ENCODE results near the gene INPP4B. TPM values are rescaled to one million over a fixed set of nuclear protein-coding genes. Genes with fewer than 3 reads are reported as not detected.

INPP4B gene
- polyA plus RNA-seq, 3 donors: 8.5 to 9.4 (median 9.0) TPM

DNA sequence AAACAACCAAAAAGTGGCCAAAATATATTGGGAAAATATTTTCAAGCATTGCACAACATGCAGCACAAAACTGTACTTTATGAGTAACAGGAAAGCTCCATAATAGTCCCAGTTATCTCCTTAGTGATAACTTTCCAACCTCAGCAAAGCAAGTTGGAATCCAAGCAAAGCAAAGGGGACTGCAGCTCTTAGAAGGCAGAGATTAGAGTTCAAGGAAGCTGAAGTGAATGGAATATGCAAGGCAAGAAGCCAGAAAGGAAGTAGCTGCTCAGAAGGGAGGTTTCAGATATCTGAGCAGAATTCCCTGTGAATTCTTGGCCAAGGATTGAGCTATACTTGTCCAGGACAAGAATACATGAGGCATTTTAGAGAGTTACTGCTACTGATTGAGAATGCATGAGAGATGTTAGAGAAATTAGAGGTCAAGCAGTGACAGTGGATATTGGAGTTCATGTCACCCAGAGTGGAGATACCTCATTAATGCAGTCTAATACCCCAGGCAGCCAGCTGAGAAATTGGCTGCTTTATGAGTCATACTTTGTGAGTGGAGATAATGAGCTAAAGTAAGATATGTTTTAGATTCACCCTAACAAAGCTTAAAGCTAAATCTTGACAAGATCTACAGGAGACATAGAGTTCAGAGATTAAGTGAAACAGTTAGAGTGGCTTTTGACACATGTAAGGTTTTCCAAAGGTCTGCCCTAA is 102.8 kb downstream of the INPP4B start:
- DNase-seq (ENCODE audit: low read depth in 3 of 3, low spot score in 2 of 3): no peak

DNA sequence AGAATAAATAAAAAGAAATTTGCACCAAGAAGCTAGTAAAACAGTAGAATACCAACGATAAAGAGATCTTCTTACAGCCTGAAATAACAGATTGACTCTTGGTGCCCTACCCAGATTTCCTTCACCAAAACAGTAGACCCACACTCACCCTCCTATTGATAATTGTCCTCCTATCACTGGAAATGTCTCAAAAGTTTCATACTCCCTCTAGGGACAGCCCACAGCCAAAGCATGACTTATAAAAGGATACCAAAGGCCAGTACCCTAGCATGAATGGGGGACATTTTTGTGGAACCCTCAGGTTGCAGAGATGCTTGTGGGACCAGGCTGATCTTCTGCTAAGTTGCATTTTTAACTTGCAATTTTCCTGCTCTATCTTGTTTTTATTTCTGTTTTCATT is 104.1 kb downstream of the INPP4B start:
- no peak for DNase-seq (ENCODE audit: low read depth in 3 of 3, low spot score in 2 of 3)

DNA sequence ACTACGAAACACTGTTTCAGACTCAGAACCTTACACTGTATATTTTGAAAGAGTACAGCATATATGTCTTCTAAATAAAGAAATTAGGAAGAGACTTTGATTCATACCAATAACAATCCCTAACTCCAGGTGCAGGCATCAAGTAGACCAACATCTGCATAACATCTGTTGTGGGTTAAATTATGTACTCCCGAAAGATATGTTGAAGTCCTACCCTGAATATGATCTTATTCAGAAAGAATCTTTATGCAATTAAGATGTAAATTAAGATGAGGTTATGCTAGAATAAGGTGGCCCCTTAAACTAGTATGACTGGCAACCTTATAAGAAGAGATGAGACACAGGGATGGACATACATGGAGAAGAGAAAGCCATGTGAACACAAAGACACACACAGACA is 117.9 kb downstream of the INPP4B start:
- no peak for DNase-seq (ENCODE audit: low read depth in 3 of 3, low spot score in 2 of 3)

DNA sequence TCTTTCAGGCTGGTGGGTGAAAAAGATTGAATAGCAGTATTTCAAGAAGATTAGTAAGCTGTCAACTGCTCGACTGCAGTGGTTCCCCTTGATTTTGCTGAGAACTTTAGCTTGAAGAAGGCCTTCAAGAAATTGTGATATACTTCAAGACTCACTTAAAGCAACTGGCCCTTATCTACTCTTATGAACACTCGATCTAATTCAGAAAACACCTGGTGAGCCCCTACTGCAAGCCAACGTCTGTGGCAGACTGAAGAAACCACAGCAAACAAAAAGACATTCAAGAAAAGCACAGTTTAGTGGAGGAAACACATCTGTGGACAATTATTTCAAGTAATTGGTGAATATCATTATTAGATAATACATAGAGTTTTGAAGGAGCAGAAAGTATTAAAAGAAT is 119.0 kb downstream of the INPP4B start:
- no peak for DNase-seq (ENCODE audit: low read depth in 3 of 3, low spot score in 2 of 3)

DNA sequence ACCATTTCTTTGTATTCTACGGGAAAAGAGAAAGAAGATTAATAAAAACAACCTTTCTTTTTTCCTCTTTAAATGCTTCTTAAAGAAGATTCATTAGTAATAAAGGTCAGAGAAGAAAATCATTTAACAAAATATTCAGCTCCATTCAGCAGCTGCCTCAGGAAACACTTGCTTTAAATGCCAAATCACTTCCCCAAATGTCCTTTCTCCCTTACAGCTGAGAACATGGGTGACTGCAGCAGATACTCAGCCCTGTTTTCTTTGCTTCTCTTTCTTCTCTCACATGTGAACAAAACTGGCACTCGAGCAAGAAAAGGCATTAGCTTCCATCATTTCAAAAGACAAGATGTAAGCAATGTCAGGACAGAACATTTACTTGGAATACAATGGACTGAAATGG is 120.2 kb downstream of the INPP4B start:
- DNase-seq (ENCODE audit: low read depth in 3 of 3, low spot score in 2 of 3): no peak

DNA sequence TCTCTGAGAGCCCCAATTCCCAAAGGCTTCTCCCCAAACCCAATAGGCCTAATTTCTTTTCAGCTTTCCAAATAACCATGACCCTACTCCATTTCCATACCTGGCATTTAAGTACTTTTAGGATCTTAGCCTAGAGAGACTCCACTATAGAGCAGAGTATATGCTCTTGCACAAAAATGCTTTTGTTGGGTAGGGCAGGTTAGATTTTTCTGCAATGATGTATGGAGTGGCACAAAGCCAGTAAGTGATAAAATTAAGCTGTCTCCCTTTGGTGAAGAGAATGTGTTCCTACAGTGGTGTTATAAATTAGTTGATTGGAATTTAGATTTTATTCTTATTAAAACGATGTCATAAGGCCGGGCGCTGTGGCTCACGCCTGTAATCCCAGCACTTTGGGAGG is 124.9 kb downstream of the INPP4B start:
- DNase-seq (ENCODE audit: low read depth in 3 of 3, low spot score in 2 of 3): no peak

DNA sequence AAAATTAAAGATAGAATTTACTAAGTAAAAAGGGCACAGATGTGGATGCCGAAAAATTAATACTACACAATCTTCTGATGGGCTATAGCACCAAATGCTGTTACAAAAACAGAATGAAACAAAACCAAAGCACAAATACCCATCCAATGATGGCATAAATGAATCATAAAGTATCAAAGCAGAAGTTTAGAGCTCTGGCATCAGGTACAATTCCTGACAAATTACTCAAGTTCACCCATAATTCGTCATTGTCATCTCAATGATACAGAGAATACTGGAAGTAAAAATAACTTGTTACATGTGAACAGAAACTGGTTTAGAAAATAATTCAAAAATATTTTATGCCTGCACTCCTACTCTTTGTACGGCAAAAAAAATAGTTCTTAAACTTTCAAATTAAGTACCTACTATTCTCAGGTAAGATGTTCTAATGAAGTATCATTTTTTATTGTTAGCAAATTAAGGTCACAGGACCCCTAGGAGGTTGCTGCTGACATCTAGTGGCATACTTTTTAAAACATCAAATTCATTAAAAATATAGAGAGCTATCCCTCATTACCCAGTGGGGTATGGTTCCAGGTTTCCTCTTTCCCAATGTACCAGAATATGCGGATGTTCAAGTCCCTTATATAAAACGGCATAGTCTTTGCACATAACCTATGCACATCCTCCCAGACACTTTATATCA is 126.1 kb downstream of the INPP4B start:
- no peak for DNase-seq (ENCODE audit: low read depth in 3 of 3, low spot score in 2 of 3)

DNA sequence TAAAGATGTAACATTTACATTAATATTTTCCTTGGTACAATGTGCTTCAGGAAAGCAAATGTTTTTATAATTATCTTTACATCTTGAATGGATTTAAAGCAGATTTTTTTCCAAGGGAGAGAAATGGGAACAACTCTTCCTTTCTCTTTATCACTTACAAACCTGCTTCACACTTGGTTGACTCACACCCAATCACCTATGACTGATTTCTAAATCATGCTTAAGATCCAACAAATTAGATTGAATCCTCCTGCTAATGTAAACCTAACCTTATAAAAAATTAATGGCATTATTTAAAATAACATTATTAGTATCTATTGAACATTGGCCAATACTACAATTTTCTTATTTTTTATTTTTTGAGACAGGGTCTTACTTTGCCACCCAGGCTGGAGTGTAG is 127.1 kb downstream of the INPP4B start:
- no peak for DNase-seq (ENCODE audit: low read depth in 3 of 3, low spot score in 2 of 3)

DNA sequence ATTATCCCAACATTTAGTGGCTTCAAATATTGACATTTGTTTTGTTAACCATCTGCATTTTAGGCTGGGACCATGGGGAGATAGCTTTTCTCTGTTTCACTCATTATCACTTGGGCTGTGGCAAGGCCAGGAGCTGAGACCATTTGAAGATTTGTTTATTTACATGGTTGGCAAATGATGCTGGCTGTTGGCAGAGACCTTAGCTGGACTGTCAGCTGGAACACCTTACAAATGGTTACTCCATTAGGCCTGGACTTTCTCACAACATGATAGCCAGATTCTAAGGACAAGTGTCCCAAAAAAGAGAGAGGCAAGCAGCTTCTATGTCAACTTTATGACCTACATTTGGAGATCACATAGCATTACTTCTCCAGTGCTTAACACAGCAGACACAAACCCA is 130.4 kb downstream of the INPP4B start:
- no peak for DNase-seq (ENCODE audit: low read depth in 3 of 3, low spot score in 2 of 3)

DNA sequence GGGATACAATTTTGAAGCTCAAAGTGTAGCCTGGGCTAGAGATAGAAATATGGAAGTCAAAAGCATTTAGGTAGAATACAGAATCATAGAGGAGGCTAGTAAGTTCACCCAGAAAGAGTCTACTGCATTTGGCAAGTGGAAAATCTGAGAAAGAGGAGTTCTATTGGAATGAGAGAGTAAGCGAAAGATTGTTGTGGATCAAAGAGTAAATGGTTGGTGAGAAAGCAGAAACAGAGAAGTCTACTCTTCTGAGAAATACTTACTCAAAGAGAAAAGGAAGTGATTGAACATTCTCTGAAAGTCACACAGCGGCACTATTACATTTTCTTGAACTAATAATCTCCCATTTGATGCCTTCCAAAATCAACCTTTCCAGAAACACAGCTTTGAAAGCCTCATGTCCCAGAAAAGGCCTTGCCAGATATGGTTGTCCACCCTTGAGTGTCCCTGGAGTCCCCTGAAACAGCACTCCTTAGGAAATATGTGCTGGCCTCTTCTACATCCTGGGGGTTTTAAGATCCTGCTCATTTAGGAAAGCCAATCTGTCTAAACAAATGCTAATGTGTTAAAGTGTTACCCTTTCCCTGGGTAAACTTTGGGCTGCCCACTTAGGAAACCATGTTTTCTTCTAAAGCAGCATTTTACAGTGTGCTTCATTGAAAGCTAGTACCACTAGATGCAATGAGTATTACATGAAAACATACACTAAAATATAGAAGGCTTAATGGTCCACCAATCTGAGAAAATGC is 132.6 kb downstream of the INPP4B start:
- DNase-seq (ENCODE audit: low read depth in 3 of 3, low spot score in 2 of 3): no peak

DNA sequence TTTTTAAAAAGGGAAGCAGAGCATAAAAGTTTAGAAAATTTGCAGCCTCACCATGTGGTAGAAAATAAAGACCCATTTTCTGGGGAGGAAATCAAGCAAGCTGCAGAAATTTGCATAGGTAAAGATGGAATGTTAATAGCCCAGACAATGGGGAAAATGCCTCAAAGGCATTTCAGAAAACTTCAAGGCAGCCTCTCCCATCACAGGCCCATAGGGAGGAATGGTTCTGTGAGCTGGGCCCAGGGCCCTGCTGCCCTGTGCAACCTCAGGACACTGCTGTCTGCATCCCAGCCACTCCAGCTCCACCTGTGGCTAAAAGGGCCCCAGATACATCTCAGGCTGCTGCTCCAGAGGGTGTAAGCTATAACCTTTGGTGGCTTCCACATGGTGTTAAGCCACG is 137.9 kb downstream of the INPP4B start:
- no peak for DNase-seq (ENCODE audit: low read depth in 3 of 3, low spot score in 2 of 3)

DNA sequence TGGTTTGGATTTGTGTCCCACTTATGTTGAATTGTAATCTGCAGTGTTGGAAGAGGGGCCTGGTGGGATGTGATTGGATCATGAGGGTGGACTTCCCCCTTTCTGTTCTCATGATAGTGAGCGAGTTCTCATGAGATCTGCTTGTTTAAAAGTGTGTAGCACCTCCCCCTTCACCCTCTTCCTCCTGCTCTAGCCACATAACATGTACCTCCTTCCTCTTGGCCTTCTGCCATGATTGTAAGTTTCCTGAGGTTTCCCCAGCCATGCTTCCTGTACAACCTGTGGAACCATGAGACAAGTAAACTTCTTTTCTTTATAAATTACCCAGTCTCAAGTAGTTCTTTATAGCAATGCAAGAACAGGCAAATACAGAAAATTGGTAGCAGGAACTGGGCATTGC is 138.7 kb downstream of the INPP4B start:
- no peak for DNase-seq (ENCODE audit: low read depth in 3 of 3, low spot score in 2 of 3)

DNA sequence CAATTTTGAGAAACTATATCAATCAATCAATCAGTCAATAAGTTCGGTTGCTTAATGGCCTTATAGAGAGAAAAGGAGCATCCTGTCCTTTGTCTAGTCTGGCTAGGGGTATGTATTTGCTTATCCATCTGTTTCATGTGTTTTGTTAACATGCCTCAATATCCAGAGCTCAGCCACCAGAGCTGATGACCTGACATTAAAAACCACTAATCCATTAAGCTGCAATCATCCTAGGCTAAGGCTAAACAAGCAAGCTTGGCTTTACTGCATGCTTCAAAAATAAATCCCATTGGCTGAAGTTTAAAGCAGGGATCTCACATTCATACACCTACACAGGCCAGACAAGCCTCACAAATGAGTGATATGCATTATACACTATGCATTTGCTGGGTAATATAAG is 139.7 kb downstream of the INPP4B start:
- DNase-seq (ENCODE audit: low read depth in 3 of 3, low spot score in 2 of 3): no peak

DNA sequence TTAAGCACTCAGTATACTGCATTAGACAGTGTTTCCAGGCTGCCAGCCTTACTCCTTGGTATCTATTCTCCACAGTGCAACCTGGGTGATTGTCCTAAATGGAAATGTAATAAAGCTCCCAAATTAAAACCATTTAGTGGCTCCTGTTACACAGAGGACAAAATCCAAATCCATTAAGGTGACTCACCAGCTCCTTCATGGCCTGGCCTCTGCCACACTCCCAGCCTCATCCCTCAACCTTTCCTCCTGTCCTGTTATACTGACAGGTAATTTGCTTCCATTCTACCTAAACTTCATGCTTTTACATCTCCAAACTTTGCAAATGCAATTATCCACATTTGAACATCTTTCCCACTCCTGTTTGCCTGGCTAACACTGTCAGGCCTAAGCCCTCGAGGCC is 140.3 kb downstream of the INPP4B start:
- no peak for DNase-seq (ENCODE audit: low read depth in 3 of 3, low spot score in 2 of 3)

DNA sequence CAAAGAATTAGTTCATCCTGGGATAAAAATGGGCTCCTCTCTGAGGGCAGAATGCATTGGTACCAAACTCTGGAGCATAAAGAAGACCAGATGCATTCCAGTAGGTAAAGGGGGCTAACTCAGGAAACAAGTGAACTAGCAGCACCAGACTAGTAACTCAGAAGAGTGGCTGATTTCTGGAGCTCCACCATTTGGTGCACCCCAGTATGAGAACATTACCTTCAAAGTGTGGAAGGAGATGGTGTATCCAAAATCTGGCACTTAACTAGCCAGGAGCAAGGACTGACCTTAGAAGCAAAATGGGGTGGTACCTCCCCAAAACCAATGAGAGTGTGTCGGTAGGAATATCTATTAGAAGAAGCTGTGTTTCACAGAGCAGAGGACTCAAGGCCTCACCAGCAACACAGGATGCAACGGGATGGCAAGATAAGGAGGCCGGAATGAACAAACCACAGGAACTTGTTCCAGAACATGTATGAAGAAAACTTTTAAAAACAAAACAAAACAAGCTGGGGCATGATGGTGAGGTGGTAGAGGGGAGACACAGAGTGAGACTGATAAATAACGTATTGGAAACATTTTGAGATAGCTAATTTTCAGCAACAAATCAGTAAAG is 142.3 kb downstream of the INPP4B start:
- no peak for DNase-seq (ENCODE audit: low read depth in 3 of 3, low spot score in 2 of 3)

DNA sequence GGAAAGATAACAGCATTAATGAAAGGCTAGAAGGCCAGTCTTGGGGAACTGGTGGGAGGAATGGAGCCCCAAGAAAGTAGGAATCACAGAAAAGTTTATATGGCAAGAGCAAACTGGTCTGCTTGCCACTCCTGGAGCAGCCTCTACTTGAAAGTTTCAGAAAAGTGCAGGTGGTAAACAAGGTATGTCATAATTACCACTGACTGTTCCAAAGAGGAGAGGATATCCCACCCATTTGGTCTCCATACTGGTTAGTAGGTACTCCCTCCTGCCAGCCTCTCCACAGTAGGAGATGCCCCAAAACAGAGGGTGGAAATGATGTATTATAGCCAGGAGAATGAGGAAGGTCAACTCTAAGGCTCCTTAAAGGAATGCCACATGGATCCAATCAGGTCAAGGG is 145.1 kb downstream of the INPP4B start:
- DNase-seq (ENCODE audit: low read depth in 3 of 3, low spot score in 2 of 3): no peak

DNA sequence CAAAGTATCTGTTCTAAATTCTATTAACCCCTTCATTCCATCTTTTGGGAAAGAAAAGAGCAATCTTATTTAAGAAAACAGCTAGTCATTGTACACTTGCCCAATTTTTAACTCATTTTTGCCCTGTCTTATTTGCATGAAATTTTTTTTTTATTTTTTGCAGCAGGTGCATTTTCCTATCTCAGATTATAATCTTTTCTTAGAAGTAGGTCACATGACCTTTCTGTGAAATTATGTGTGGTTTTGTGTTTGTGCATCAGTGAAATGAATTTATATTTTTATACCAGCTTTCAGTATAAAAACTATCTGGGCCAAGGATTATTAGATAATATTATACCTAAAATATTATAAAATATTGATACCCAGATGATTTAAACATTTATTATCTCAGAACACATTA is 145.6 kb downstream of the INPP4B start:
- no peak for DNase-seq (ENCODE audit: low read depth in 3 of 3, low spot score in 2 of 3)

DNA sequence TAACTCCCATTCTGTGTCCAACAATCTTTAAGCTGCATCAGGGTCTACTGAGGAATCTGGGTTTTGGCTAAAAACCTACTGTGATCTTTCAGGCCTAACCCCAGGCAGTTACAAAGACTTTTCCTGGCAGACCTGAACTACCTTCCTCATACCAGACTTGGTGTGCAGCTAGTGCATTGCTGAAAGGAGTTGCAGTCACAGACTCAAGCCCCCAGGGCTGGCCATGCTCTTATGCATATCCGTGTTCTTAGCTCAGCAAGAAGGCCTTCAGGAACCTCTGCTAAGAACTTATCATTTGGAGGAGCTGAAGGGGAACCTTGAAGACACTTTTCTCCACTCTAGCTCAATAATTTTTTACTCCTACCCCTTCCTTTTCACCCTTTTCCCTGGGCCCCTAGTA is 147.5 kb downstream of the INPP4B start:
- no peak for DNase-seq (ENCODE audit: low read depth in 3 of 3, low spot score in 2 of 3)

DNA sequence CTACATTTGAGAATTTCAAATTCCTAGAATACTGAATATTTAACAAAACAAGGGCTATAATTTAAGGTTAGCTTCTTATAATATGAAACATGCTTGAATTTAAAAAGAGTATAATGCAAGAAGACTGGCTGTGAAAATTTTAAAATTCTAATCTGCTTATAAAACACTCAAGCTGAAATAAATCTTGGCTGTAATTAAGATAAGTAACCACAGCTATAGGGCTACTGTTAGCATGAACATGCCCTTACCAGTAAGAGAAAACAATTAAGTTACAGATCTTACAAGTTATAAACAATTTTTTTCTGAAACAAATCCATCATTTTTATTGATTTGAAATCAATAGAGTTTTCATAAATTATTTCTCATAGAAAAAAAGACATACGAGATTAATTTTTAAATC is 148.2 kb downstream of the INPP4B start:
- no peak for DNase-seq (ENCODE audit: low read depth in 3 of 3, low spot score in 2 of 3)

DNA sequence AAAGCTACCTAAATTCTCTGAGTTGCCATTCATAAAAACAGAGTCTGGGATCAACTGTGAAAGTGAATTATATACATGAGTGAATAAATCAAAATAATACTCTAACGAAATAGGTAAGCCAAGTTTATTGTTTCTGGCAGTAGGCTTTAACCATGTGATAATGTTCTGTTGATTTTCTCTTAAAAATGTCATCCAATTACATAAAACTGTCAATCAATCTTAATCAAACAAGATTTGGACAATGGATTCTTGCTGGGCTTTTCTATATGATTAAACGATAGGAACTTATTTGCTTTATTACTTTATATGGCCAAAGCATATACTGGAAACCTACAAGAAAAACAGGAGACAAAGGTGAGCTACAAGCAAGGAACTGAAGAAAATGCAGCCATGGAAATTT is 148.8 kb downstream of the INPP4B start:
- no peak for DNase-seq (ENCODE audit: low read depth in 3 of 3, low spot score in 2 of 3)

DNA sequence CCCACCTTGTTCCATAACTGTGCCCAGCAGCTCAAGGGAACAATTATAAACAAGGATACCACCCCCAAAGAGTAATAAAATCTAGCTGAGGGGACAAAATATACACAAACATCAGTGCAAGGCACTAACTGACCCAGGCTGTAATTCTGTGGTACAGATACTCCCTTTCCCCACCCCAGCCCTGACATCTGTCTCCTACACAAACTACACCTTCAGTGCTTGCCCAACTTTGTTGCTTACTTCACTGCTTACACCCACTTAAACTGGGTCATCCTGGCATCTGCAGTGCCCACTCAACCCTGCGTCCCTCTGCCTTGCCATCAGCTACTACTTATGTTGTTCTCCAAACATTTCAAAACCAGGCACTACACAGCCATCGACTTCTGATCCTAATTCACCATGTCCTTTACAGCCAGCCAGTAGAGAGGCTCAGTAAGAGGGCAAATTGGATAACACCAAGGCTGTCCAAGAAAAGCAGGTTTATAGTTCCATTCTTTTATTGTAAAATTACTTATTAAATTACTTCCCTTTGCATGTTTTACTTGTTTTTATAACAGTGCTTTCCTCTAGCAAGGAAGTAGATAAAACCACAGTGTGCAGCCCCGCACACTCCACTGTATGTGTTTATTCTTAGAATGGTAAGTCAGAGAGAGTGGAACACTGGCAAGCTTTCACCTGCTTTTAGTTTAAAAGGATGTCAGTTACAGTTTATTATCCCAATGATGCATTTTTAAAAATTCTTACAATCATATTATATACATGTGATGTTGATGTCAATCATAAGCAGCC is 149.6 kb downstream of the INPP4B start:
- DNase-seq (ENCODE audit: low read depth in 3 of 3, low spot score in 2 of 3): no peak

All from right renal cortex interstitium (tissue), 3 donors.